Peyer's patch (tissue), 4 donors: ENCODE results near the gene TACC2. TPM values are rescaled to one million over a fixed set of nuclear protein-coding genes. Genes with fewer than 3 reads are reported as not detected.

Source experiments
- DNase-seq, 3 donors: peaks; one replicate each; pipeline ENCODE4 v3.0.0-alpha.2; 2017 to 2019
- H3K27ac ChIP-seq, 4 donors: fragments of 200-600 bp; sonication (generic); one replicate each; pipeline ENCODE4 v1.5.1; 2016 to 2019
- H3K27me3 ChIP-seq, 2 donors: fragments of 200-600 bp; sonication (generic); one replicate each; pipeline ENCODE4 v1.5.1; 2019
- H3K36me3 ChIP-seq, 3 donors: fragments of 200-600 bp; sonication (generic); one replicate each; pipeline ENCODE4 v1.5.1; 2016 to 2019
- H3K4me1 ChIP-seq, 4 donors: fragments of 200-600 bp; sonication (generic); one replicate each; pipeline ENCODE4 v1.5.1; 2016 to 2019
- H3K4me3 ChIP-seq, 4 donors: fragments of 200-600 bp; sonication (generic); 1 replicate in 3 of 4; 2 replicates in 1 of 4; pipeline ENCODE4 v1.5.1; 2016 to 2019; ENCODE audit warnings: mild to moderate bottlenecking in 1 of 4
- H3K9me3 ChIP-seq, 4 donors: fragments of 200-600 bp; sonication (generic); one replicate each; pipeline ENCODE4 v1.5.1; 2016 to 2019; ENCODE audit warnings: mild to moderate bottlenecking in 1 of 4
- CTCF ChIP-seq, 6 experiments: fragments of 450-650 bp in 4 of 6; fragments of 200-600 bp in 2 of 6; sonication (generic) in 1 of 6; IDR thresholded peaks; one replicate each; pipeline ENCODE4 v1.5.1; 2017 to 2019; ENCODE audit warnings: antibody characterized with exemption in 6 of 6, mild to moderate bottlenecking in 3 of 6, moderate library complexity in 1 of 6
- POLR2A ChIP-seq, 2 donors: fragments of 450-650 bp; IDR thresholded peaks; one replicate each; pipeline ENCODE4 v1.5.1; 2017; ENCODE audit warnings: antibody characterized with exemption in 2 of 2, mild to moderate bottlenecking in 2 of 2, moderate library complexity in 2 of 2
- total RNA-seq, 4 donors: library from RNA; depleted of rRNA; stranded (reverse); fragments of >200 nt; gene quantifications; one replicate each; pipeline ENCODE4 v1.1.0, GENCODE V29; 2016

The TACC2 gene
- total RNA-seq, 4 donors from 2014 or later = 91.6 to 140 (median 109) TPM

GRCh38 chr10:122285506-122286444 lies 296.8 kb downstream of the TACC2 start:
- TF ChIP-seq POLR2A (IDR thresholded peaks at IDR 0.05) (no peak), CTCF (IDR thresholded peaks at IDR 0.05) (no peak)
- DNase-seq = no peak
- H3K4me3 ChIP-seq = no peak overlapping the region
- H3K4me1 ChIP-seq = no peaks in the 10 kb centered on the region
- no peaks in the 10 kb centered on the region for H3K36me3 ChIP-seq
- H3K9me3 ChIP-seq = no peaks in the 10 kb centered on the region
- no peak overlapping the region for H3K27ac ChIP-seq
- no peaks in the 10 kb centered on the region for H3K27me3 ChIP-seq

GRCh38 chr10:122286867-122287266 lies 297.9 kb downstream of the TACC2 start:
- H3K36me3 ChIP-seq = no peaks in the 10 kb centered on the region
- no peak overlapping the region for H3K27ac ChIP-seq
- TF ChIP-seq POLR2A (IDR thresholded peaks at IDR 0.05) = no peak
- no peak for TF ChIP-seq CTCF (IDR thresholded peaks at IDR 0.05)
- no peaks in the 10 kb centered on the region for H3K9me3 ChIP-seq
- DNase-seq = no peak
- H3K4me3 ChIP-seq = no peak overlapping the region
- H3K27me3 ChIP-seq = no peaks in the 10 kb centered on the region
- H3K4me1 ChIP-seq = no peaks in the 10 kb centered on the region

GRCh38 chr10:122287570-122287969 lies 298.6 kb downstream of the TACC2 start:
- Histone ChIP-seq H3K36me3 (no peaks in the 10 kb centered on the region), H3K27ac (no peak overlapping the region), H3K4me3 (no peak overlapping the region), H3K4me1 (no peaks in the 10 kb centered on the region), H3K27me3 (no peaks in the 10 kb centered on the region), H3K9me3 (no peaks in the 10 kb centered on the region)
- no peak for TF ChIP-seq POLR2A (IDR thresholded peaks at IDR 0.05)
- TF ChIP-seq CTCF (IDR thresholded peaks at IDR 0.05) = no peak
- DNase-seq = no peak

GRCh38 chr10:122288262-122288661 lies 299.3 kb downstream of the TACC2 start:
- TF ChIP-seq CTCF (IDR thresholded peaks at IDR 0.05) = no peak
- no peak for TF ChIP-seq POLR2A (IDR thresholded peaks at IDR 0.05)
- Histone ChIP-seq H3K27ac (no peak overlapping the region), H3K4me1 (no peaks in the 10 kb centered on the region), H3K36me3 (no peaks in the 10 kb centered on the region), H3K4me3 (no peak overlapping the region), H3K27me3 (no peaks in the 10 kb centered on the region), H3K9me3 (no peaks in the 10 kb centered on the region)
- no peak for DNase-seq

- Histone ChIP-seq H3K27me3 (no peaks in the 10 kb centered on the region), H3K36me3 (no peaks in the 10 kb centered on the region), H3K4me3 (no peak overlapping the region), H3K9me3 (no peaks in the 10 kb centered on the region), H3K4me1 (no peaks in the 10 kb centered on the region), H3K27ac (no peak overlapping the region)
- no peak for DNase-seq
- TF ChIP-seq POLR2A (IDR thresholded peaks at IDR 0.05) (no peak), CTCF (IDR thresholded peaks at IDR 0.05) (no peak)
These were observed 300.0 kb downstream of the TACC2 start for GRCh38 chr10:122288917-122289316.
